Measurements from ENCODE around the gene CDK6.

GRCh38 chr7:92808635-92809034 lies 27.7 kb downstream of the CDK6 start:
- TF ChIP-seq CTCF (IDR thresholded peaks at IDR 0.05): no peak
- TF ChIP-seq POLR2A (IDR thresholded peaks at IDR 0.05): no peak

Data from gastroesophageal sphincter (tissue), 3 donors.